K562 treated with DMSO at 1 percent for 12 hours (cell line): ENCODE measurements around the gene SPART. TPM values are rescaled to one million over a fixed set of nuclear protein-coding genes. Genes with fewer than 3 reads are reported as not detected.

ENCODE experiments used
- total RNA-seq: library from RNA; unstranded; fragments of 300-600 nt; gene quantifications from 2 replicates; pipeline ENCODE4 v1.2.3, GENCODE V29; 2022; ENCODE audit not compliant: insufficient read depth

SPART gene
- 18.8 and 28.6 TPM in 2 replicates for total RNA-seq

GRCh38 chr13:36346222-36347083 lies at the start of gene SPART:
SPART (minus strand) TSS chr13:36346394; CDS start chr13:36335830, 10,564 bp downstream.

GRCh38 chr13:36297366-36298338 lies 48.5 kb downstream of the SPART start, which contains the start of gene CCDC169:
CCDC169 (minus strand) TSS chr13:36297814; CDS start chr13:36297719, 95 bp downstream.

Other genes with a start within 250 kb of the SPART start
- gene DCLK1, start 215.0 kb downstream of the SPART start, total RNA-seq = not detected in 2 replicates
- gene SOHLH2, start 131.8 kb downstream of the SPART start, total RNA-seq = 1.5 and 2.1 TPM in 2 replicates
- gene CCDC169, start 48.6 kb downstream of the SPART start, total RNA-seq = 2.9 and 5.9 TPM in 2 replicates
- gene CCNA1, start 86.1 kb upstream of the SPART start, total RNA-seq = not detected in 2 replicates